Testis (tissue), 2 donors: ENCODE data around the gene MAP1LC3A.

Source experiments
- CTCF ChIP-seq, 3 experiments: fragments of 450-650 bp in 2 of 3; fragments of 200-600 bp in 1 of 3; sonication (generic) in 1 of 3; IDR thresholded peaks; one replicate each; pipeline ENCODE4 v1.5.1; 2016 to 2019; ENCODE audit warnings: antibody characterized with exemption in 3 of 3, mild to moderate bottlenecking in 2 of 3, moderate library complexity in 1 of 3
- POLR2A ChIP-seq: fragments of 450-650 bp; IDR thresholded peaks from one replicate; pipeline ENCODE4 v1.6.1; 2017; ENCODE audit warnings: antibody characterized with exemption, mild to moderate bottlenecking, moderate library complexity

GRCh38 chr20:34559311-34560140, 1.0 kb downstream of the MAP1LC3A start:
- TF ChIP-seq CTCF (IDR thresholded peaks at IDR 0.05), result no peak
- TF ChIP-seq POLR2A, result no peak
